ENCODE measurements around the gene RBPJL. TPM values are rescaled to one million over a fixed set of nuclear protein-coding genes. Genes with fewer than 3 reads are reported as not detected.
A peak's percentile ranks its signal among the peaks of the same experiment; 100 is the strongest.

Gene RBPJL
- total and polyA plus RNA-seq, 2 of the 13 experiments (the other 11 are each of a cell fraction or from before 2014, with no cell fraction given) = not detected

DNA sequence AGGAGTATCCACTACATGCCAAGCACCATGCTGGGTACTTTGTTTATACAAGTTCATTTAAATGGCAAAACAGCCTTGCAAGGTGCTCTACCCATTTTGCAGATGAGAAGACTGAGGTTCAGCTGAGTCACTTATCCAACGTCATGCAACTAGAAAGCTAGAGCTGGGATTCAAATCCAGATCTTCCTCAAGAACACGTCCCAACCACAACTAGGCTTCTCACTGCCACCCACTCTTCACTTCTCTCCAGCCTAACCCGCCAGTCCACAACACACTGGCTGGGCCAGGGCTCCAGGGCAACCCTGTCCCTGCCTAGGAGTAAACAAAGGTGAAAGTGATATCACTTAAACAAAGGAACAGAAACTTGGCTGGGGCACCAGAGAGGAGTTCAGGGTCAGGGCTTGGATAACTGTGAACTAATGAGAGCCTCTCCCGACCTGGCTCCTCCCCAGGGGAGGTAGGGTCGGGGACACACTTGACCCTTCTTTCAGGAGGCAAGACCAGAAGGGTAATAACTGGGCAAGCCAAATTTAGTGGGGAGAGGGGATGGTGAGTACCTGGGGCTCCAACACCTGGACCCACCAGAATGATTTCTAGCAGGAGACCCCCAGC is 33.7 kb downstream of the RBPJL start (continued):
- TF ChIP-seq, protein P1, sequence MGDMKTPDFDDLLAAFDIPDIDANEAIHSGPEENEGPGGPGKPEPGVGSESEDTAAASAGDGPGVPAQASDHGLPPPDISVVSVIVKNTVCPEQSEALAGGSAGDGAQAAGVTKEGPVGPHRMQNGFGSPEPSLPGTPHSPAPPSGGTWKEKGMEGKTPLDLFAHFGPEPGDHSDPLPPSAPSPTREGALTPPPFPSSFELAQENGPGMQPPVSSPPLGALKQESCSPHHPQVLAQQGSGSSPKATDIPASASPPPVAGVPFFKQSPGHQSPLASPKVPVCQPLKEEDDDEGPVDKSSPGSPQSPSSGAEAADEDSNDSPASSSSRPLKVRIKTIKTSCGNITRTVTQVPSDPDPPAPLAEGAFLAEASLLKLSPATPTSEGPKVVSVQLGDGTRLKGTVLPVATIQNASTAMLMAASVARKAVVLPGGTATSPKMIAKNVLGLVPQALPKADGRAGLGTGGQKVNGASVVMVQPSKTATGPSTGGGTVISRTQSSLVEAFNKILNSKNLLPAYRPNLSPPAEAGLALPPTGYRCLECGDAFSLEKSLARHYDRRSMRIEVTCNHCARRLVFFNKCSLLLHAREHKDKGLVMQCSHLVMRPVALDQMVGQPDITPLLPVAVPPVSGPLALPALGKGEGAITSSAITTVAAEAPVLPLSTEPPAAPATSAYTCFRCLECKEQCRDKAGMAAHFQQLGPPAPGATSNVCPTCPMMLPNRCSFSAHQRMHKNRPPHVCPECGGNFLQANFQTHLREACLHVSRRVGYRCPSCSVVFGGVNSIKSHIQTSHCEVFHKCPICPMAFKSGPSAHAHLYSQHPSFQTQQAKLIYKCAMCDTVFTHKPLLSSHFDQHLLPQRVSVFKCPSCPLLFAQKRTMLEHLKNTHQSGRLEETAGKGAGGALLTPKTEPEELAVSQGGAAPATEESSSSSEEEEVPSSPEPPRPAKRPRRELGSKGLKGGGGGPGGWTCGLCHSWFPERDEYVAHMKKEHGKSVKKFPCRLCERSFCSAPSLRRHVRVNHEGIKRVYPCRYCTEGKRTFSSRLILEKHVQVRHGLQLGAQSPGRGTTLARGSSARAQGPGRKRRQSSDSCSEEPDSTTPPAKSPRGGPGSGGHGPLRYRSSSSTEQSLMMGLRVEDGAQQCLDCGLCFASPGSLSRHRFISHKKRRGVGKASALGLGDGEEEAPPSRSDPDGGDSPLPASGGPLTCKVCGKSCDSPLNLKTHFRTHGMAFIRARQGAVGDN (CRISPR knock-in tag; IDR thresholded peaks at IDR 0.05) = no peak; the same call in 1 of the 2 replicates
- TF ChIP-seq MXI1 (IDR thresholded peaks at IDR 0.05; ENCODE audit: borderline replicate concordance, low read depth, low read length) (peak; percentile 69; the same call in 1 of the 3 replicates), ZNF326 (CRISPR knock-in tag; IDR thresholded peaks at IDR 0.05; ENCODE audit: borderline replicate concordance) (no peak), JUN (CRISPR knock-in tag; IDR thresholded peaks at IDR 0.05) (peak; percentile 77; the same call in 1 of the 2 replicates), NFKB2 (CRISPR knock-in tag; IDR thresholded peaks at IDR 0.05; ENCODE audit: borderline replicate concordance) (peak; percentile 60; the same call in 1 of the 2 replicates), HNRNPUL1 (IDR thresholded peaks at IDR 0.05; ENCODE audit: low read depth, low read length) (no peak), NFE2L2 (IDR thresholded peaks at IDR 0.05; ENCODE audit: low read length) (peak; percentile 76), KLF16 (CRISPR knock-in tag; IDR thresholded peaks at IDR 0.05) (no peak; a peak in 1 of 4 replicates), ZNF33A (CRISPR knock-in tag; IDR thresholded peaks at IDR 0.05; ENCODE audit: borderline replicate concordance) (no peak), KAT2B (IDR thresholded peaks at IDR 0.05; ENCODE audit: borderline replicate concordance, low read depth, low read length) (no peak), YY1 (IDR thresholded peaks at IDR 0.05; ENCODE audit: insufficient read depth, insufficient replicate concordance, low read depth, low read length) (no peak), ELF4 (CRISPR knock-in tag; IDR thresholded peaks at IDR 0.05; ENCODE audit: borderline replicate concordance) (no peak), PTBP1 (IDR thresholded peaks at IDR 0.05; ENCODE audit: low read depth, low read length, poor library complexity, severe bottlenecking) (no peak), AKAP8 (CRISPR knock-in tag; IDR thresholded peaks at IDR 0.05) (no peak)
- TF ChIP-seq, protein P2, sequence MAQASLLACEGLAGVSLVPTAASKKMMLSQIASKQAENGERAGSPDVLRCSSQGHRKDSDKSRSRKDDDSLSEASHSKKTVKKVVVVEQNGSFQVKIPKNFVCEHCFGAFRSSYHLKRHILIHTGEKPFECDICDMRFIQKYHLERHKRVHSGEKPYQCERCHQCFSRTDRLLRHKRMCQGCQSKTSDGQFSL (CRISPR knock-in tag; IDR thresholded peaks at IDR 0.05) = no peak
- TF ChIP-seq, protein P3, sequence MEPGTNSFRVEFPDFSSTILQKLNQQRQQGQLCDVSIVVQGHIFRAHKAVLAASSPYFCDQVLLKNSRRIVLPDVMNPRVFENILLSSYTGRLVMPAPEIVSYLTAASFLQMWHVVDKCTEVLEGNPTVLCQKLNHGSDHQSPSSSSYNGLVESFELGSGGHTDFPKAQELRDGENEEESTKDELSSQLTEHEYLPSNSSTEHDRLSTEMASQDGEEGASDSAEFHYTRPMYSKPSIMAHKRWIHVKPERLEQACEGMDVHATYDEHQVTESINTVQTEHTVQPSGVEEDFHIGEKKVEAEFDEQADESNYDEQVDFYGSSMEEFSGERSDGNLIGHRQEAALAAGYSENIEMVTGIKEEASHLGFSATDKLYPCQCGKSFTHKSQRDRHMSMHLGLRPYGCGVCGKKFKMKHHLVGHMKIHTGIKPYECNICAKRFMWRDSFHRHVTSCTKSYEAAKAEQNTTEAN (CRISPR knock-in tag; conservative IDR thresholded peaks at IDR 0.05) = 0 out of 2 replicates have a peak, but pooled peaks have one; percentile 27
- TF ChIP-seq, protein P4, sequence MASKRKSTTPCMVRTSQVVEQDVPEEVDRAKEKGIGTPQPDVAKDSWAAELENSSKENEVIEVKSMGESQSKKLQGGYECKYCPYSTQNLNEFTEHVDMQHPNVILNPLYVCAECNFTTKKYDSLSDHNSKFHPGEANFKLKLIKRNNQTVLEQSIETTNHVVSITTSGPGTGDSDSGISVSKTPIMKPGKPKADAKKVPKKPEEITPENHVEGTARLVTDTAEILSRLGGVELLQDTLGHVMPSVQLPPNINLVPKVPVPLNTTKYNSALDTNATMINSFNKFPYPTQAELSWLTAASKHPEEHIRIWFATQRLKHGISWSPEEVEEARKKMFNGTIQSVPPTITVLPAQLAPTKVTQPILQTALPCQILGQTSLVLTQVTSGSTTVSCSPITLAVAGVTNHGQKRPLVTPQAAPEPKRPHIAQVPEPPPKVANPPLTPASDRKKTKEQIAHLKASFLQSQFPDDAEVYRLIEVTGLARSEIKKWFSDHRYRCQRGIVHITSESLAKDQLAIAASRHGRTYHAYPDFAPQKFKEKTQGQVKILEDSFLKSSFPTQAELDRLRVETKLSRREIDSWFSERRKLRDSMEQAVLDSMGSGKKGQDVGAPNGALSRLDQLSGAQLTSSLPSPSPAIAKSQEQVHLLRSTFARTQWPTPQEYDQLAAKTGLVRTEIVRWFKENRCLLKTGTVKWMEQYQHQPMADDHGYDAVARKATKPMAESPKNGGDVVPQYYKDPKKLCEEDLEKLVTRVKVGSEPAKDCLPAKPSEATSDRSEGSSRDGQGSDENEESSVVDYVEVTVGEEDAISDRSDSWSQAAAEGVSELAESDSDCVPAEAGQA (IDR thresholded peaks at IDR 0.05; ENCODE audit: low read depth) = no peak
- TF ChIP-seq, protein P4 (CRISPR knock-in tag; IDR thresholded peaks at IDR 0.05; ENCODE audit: borderline replicate concordance) = no peak

All from HepG2 (cell line).